GM12875 (cell line): ENCODE results near the gene POC1B.

Source experiments
- H3K4me3 ChIP-seq: one replicate; pipeline ENCODE4 v1.5.1; 2011; ENCODE audit warnings: low read depth, low read length, control low read depth
- TF ChIP-seq, protein P1 (sequence below): IDR thresholded peaks from 2 replicates; pipeline ENCODE4 v1.5.1; 2011; ENCODE audit warnings: low read depth, mild to moderate bottlenecking, control low read depth, inconsistent platforms, low read length, moderate library complexity, borderline replicate concordance; ENCODE audit not compliant: insufficient read depth

Gene POC1B

DNA sequence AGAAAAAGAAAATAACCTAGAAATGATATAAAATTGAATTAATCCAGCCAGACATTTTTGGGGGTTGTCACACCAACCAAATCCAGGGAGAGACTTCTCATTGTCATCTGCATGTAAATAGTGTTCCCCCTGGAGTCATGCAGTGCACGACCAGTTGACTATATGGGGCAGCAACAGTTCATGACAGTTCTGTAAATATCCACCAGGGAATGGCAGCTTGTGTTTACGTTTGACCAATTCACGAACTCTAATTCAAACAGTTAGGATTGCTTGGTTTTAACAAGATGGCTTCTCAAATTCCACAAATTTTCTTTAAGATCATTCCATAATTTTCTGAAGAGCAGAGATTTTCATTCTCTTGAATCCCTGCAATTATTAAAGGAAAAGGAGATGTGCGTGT lies 130.1 kb downstream of the POC1B start:
- H3K4me3 ChIP-seq: no peak overlapping the region
- TF ChIP-seq, protein P1, sequence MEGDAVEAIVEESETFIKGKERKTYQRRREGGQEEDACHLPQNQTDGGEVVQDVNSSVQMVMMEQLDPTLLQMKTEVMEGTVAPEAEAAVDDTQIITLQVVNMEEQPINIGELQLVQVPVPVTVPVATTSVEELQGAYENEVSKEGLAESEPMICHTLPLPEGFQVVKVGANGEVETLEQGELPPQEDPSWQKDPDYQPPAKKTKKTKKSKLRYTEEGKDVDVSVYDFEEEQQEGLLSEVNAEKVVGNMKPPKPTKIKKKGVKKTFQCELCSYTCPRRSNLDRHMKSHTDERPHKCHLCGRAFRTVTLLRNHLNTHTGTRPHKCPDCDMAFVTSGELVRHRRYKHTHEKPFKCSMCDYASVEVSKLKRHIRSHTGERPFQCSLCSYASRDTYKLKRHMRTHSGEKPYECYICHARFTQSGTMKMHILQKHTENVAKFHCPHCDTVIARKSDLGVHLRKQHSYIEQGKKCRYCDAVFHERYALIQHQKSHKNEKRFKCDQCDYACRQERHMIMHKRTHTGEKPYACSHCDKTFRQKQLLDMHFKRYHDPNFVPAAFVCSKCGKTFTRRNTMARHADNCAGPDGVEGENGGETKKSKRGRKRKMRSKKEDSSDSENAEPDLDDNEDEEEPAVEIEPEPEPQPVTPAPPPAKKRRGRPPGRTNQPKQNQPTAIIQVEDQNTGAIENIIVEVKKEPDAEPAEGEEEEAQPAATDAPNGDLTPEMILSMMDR: no peak

DNA sequence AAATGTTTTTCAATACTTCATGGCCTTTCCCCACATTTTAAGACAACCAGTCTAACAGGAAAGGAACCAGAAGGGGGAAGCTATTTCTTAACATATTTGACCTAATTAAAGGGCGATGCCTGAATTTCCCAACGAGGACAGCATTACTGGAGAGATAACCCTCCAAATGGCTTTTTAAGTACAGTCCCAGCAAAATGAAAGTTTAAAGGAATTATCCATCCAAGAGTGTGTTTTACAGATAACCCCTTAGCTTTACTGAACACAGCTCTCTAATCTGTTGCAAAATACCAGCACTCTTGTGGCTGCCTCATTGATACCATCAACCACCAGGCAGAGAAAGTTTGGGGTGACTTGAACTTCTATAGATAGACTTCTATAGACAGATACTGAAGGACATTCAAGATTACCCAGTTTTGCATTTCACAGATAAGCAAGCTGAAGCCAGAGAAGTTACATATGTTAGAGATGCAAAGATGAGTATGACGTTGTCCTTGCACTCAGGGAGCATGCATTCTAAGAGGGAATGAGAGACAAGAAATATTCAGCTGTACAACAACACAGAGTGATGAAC lies 132.2 kb downstream of the POC1B start:
- TF ChIP-seq, protein P1: no peak
- no peak overlapping the region for H3K4me3 ChIP-seq

DNA sequence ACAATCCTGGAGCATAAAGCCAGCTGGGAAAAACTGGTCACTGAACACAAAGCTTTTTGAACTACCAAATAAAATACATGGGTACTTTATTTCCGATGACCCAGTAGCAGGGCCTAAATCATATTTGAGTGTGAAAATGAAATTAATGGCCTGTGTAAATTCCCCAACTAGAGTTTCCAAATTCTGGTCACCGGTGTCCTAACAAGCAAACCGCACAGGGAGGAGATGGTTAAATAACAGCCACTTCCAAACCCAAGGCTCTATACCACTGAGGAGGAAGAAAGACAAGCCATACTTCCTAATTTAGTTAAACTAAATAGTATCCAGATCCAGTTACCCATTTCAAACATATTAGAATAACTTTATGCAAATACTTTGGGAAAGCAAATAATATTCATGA lies 133.5 kb downstream of the POC1B start:
- H3K4me3 ChIP-seq: no peak overlapping the region
- TF ChIP-seq, protein P1: no peak

DNA sequence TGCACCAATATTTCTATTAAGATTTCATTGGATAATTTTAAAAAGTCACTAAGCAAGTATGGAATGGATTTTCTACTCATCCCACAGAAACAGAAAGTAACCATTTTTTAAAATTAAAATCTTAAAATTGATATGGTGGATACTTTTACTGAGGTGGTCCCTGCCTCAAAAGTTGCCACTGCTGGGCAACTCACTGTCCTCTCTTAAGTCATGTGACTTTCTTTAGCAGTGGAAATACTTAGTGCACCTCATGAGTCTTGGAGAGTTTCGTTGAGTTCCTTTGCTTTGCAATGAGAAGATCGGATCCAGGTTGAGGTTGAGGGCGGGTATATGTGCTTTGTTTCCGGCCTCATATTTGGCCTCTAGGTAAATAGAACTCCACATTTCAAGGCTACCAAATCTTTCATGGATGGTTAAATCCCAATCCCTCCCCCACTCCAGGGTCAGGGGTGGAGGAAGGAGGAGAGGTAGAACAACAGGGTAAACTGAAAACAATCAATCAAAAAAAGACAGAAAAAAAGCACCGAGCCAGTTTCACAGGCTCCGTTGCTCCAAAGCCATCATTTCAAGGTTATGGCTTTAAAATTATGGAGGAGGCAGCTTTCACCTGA lies 134.0 kb downstream of the POC1B start:
- H3K4me3 ChIP-seq: no peak overlapping the region
- TF ChIP-seq, protein P1: no peak

DNA sequence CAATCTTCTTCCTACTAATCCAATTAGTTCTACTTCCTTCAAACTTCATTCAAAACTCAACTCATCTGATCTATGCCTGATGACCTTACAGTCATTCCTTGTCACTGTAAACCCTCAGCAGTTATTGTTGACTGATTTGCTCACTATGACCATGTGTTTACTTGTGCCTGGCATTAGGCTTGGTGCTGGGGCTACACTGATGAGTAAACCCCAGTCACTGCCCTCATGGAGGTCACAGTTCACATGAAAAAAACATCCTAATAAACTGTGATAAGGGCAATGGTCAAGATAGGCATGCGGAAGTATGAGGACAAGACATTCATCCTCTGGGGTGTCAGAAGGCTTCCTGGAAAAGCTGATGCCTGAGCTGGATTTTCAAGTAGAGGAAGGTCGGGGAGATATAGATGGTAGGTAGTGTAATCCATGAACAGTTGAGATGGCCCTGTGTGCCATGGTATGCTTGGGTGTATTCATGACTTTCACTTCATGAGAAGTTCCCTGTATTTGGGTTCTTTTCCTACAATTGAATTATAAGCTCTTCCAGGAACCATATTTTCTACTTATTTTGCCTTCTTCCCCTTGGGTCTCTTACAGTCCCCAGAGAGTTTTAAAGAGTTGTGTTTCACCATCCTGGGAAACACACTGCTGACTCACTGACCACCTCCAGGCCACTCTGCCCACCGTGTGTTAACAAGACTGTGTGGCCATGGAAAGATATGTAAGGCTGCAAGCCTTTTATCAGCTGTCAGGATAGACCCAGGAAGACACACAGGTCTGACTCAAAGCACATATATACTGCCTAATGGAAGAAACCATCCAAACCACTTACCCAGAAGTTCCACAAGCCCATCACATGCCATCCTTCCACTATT lies 134.8 kb downstream of the POC1B start:
- TF ChIP-seq, protein P1: no peak
- H3K4me3 ChIP-seq: no peak overlapping the region

DNA sequence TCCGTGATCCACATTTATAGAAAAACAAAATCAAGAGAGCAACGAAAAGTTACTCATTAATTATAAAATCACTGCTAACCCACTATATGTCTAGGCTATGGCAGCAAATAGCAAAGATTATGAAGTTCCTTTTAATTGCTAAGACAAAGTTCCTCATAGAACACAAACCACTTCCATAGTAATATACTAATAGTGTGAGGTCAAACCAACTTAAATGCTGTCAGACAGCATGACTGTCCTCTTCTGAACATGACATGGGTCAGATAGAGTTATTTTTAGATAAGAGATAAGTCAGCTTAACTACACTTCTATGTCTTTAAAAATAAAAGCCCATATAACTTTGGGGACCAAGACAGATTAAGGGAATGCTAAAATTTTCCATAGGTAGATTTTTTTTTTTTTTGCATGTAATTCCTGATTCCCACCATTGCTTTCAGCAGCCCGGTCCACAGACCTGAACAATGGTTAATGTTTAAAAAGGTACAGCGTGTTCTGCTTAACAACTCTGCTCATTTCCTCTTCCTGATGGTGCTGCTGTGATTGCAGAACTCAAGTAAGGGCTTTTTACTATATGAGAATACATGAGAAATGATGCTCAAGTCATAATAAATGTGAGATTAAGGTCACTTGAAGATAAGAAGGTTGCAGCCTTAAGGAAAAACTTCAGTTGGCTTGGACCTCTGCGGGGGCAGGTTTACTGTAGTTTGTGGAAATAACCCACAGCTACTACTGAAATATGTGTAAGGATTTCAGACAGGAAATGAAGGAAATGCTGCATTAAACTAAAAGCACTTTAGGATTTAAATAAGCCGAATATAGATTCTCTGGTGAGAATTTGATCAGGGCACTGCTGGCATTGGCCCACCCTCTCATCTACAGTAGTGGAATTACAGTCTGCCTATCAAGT lies 135.8 kb downstream of the POC1B start:
- no peak overlapping the region for H3K4me3 ChIP-seq
- TF ChIP-seq, protein P1: no peak
